NOMO-1 treated with DMSO at 0.1 percent for 48 hours (cell line): ENCODE data around the gene ASS1.

ENCODE experiments used
- DNase-seq: peaks from one replicate; lab custom pipeline; 2025; ENCODE audit not compliant: unreplicated experiment; lab: John Stamatoyannopoulos, UW

ASS1 gene

DNA sequence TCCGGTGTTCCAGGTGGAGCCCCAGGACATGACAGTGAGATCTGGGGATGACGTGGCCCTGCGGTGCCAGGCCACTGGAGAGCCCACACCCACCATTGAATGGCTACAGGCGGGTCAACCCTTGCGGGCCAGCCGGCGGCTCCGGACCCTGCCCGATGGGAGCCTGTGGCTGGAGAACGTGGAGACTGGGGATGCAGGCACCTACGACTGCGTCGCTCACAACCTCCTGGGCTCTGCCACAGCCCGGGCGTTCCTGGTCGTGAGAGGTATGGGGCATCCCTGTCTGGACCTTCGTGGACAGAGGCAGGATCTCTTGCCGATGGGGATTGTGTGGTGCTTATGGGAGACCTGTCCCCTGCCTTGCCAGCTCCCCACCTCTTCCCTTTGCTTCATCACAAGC lies 26.0 kb upstream of the ASS1 start:
- DNase-seq: no peak

DNA sequence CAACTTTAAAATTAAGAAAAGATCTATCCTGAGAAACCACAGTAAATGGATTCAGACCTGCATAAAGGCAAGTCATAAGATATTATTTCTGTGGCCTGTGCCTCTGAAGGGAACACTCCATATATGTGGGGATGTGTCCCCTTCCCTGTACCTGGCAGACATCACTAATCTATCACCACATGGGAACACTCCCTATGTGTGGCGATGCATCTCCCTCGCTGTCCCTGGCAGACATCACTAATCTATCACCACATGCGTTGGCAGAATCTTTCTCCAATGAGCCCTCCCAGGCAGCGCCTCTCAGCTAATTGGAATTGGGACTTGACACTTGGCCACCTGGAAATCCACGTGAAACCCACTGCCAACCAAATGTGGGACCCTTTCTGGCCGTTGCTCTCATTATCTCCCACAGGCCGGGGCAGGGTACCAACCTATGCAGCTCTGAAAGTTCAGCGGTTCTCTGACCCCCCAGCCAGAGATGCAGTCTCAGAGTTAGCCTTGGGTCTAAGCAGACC lies 25.2 kb upstream of the ASS1 start:
- DNase-seq: no peak

DNA sequence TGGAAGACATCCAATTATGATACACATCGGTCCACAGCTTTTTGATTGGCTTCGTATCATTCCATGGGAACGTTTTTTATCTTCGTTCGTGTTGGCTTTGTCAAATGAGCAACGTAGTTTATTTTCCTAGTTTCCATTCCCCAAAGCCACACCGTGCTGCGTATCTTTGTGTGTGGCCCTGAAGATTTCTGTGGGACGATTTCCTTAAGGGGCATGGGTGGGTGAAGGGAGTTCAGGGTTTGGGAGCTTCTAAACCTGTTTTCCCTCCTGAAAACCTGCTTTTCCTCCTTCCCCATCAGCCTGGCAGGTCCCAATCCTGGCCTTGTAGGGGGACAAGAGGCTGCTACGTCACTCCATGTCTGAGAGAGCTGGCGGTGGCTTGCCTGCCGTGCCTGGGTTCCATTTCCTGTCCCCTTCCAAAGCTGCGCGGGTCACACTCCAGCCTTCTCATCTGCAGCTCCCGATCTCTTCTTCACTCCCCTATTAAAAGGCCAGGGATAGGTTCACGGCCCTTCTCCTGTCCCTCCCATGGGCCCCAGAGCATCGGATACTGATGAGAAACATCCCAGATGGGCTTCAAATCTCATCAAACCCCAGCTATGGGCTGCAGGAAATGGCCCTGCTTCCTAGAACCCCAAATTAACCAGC lies 23.5 kb upstream of the ASS1 start:
- no peak for DNase-seq

DNA sequence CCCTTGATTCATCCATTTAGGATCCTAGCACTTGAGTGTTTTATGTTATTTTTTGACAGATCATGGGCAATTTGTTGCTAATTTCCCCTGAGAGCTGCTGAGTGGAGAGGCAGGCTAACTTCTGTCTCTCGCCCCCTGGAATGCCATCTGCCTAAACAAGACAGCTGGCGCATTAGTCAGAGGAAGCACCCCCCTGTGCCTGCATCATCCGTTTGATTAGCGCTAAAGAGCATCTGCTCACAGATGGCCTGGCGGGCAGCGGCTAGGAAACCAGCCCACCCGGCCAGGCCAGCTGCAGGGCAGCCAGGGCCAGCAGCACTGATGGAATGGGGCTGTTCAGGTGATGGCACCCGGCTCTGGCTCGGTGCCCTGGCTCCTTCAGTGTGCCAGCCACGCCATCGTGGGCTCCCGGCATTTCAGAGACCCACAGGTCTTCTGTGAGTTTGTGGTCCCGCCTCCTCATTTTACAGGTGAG lies 22.9 kb upstream of the ASS1 start:
- no peak for DNase-seq

DNA sequence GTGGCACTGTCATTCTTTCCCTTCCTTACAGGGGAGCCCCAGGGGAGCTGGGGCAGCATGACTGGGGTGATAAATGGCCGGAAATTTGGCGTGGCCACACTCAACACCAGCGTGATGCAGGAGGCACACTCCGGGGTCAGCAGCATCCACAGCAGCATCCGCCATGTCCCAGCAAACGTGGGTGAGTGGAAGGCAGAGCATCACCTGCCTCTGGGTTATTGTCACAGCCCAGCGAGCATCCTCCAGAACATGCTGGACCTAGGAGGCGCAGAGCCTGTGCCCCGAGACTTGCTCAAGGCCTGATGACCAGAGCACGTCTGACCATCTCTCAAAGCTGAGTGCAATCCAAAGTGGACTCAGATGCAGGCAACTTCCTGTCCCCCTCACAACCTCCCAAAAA lies 22.2 kb upstream of the ASS1 start:
- no peak for DNase-seq

DNA sequence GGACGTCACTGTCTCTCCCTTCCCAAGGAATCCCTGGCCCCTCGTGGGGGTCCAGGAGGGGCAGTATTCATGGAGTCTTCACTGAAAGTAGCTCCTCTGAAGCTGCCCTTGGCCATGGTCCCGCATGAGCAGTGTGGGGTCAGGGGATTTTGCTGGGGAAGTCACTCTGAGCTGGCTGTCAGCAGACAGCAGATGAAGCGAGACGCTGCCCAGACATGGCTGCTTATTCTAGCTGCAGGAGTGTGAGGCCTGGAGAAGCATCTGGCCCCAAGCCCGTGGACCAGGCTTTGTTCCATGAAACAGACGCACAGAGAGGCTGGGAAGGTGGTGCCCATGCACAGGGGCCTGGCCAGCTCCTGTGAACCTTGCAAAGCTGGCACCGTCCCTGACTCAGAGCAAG lies 21.5 kb upstream of the ASS1 start:
- no peak for DNase-seq

DNA sequence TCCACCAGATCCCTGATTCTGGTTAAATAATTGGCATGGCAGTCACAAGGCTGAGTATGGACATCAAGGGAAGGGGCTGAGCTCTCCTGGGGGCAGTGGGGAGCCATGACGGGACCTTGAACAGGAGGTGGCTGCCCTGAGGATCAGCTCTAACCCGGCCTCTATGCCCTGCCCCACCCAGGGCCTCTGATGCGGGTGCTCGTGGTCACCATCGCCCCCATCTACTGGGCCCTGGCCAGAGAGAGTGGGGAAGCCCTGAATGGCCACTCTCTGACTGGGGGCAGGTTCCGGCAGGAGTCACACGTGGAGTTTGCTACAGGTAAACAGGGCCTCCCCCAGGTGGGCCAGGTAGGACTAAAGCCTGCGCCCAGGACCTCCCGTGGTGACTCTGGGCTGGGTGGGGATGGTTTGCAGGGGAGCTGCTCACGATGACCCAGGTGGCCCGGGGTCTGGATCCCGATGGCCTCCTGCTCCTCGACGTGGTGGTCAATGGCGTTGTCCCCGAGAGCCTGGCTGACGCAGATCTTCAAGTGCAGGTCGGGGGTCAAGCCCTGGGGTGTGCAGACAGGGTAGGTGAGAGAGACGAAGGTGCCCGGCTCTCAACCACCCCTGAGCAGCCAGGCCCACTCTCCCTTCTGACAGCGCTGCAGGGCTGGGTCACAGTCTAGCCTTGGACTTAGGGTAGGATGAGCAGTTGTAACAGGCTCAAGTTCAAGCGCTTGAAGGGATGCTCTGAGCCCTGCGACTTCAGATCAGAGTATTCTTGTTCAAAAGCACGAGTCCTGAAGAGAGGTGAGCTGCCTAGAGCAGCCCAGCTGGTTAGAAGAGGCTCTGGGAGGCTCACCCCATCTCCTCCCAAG lies 19.9 kb upstream of the ASS1 start:
- DNase-seq: no peak

DNA sequence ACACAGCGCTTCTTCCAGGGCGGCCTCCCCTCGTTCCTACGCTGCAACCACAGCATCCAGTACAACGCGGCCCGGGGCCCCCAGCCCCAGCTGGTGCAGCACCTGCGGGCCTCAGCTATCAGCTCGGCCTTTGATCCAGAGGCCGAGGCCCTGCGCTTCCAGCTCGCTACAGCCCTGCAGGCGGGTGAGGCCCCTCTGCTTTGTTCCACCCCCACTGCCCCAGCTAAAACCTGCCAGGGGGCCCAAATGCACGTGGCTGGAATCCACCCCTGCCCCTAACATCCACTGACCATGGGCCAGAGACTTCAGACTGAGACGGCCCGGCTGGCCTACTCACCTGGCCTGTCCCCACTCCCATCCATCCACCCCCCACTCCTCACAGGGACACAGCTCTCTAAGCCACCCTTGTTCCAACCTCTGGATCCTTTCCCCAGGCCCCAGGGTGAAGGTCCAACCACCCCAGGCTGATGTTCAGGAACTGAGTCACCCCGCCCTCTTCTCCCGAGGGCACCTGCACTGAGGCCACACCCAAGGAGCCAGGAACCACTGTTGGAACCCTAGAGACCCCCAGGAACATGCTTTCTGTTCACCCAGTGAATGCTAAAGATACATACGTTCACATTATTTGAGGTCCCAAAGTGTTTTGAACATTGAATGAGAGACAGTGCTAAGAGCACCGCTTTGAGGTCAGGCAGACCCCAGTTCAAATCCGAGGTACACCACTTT lies 18.9 kb upstream of the ASS1 start:
- DNase-seq: no peak

DNA sequence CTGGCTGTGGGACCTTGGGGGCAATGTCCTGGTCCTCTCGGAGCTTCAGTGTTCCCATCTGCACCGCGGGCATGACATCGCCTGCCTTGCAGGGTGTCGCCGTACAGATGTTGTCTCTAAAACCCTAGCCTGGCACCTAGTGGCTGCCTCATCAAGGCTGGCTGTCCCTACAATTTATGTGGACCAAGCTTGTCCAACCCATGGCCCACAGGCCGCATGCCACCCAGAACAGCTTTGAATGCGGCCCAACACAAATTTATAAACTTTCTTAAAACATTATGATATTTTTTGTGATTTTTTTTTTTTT lies 18.3 kb upstream of the ASS1 start:
- no peak for DNase-seq

DNA sequence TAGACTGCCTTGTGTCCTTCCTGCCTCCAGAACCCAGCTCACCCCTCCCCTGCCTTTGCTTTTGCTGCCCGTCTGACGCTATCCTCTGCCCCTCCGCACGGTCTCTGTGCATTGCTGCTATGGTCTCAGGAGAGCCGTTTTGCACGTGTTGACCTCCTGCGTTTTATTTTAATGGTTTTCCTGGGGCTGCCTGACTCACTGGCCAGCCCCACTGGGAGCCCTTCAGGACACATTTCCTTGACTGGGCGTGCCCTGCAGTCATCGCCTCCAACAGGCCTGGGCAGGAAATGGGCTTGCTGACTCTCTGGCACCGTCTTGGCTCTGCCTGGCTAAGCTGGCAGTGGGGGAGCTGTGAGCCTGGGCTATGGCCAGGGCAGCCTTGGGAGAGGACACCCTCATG lies 17.9 kb upstream of the ASS1 start:
- no peak for DNase-seq

DNA sequence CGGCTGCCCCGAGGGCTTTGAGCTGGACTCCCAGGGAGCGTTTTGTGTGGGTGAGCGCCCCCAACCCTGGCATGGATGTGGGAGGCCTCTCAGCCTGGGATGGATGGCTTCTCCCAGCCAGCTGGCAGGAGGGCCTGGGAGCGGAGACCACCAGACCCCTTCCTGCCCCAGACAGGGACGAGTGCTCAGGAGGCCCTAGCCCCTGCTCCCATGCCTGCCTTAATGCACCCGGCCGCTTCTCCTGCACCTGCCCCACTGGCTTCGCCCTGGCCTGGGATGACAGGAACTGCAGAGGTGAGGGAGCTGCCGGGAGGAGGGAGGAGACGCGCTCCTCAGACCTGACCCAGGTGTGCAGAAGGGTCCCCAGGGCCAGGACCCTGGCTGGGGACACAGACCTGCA lies 17.4 kb upstream of the ASS1 start:
- DNase-seq: no peak

DNA sequence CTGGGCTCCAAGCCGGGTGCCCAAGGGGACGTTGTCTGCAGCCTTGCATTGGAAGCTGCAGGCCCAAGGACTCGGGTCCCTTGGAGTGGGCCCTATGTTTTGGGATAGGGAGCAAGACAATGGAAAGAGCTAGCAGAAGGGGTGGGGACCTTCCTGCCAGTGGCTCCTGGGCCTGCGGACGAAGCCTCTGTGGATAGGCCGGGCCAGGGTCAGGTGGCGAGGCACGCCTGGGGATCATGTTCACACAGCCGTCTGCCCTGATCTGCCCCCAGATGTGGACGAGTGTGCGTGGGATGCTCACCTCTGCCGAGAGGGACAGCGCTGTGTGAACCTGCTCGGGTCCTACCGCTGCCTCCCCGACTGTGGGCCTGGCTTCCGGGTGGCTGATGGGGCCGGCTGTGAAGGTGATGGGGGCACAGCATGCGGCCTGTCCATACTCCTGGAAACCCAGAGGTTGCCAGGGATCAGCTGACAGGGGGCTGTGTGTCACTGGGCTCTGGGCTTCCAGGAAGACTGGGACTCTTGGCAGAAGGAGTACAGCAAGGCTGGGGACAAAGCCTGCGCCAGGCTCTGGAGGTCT lies 16.6 kb upstream of the ASS1 start:
- DNase-seq: no peak

DNA sequence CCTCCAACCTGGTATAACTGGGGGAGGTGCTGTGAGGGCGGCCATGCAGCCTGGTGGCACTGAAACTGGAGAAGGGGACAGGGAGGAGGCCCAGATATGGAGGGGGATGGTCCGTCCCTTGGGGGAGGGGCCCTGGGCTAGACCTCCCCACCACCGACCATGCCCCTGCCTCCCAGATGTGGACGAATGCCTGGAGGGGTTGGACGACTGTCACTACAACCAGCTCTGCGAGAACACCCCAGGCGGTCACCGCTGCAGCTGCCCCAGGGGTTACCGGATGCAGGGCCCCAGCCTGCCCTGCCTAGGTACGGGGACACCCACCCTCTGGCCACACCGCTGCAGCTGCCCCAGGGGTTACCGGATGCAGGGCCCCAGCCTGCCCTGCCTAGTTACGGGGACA lies 15.4 kb upstream of the ASS1 start:
- no peak for DNase-seq

DNA sequence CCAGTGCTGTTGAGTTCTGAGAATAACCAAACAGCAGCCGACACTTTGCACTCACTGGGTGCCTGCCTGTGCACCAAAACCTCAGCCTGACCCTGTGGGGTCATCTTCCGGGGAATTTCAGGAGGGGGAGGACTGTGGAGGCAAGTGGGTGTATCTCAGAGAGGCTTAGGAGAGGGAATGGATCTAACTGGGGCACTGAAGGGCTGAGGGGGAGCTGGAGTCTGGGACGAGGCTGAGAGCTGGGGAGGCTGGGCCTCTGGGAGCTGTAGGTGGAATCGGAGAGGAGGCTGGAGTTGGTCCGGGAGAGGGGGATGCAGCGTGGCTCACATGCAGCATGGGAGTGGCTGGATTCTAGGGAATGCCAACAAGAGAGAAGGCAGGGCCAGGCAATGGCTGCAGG lies 14.9 kb upstream of the ASS1 start:
- DNase-seq: no peak

DNA sequence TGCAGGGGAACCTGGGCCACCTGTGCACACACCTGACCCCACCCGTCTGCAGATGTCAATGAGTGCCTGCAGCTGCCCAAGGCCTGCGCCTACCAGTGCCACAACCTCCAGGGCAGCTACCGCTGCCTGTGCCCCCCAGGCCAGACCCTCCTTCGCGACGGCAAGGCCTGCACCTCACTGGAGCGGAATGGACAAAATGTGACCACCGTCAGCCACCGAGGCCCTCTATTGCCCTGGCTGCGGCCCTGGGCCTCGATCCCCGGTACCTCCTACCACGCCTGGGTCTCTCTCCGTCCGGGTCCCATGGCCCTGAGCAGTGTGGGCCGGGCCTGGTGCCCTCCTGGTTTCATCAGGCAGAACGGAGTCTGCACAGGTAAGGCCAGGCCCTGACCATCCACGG lies 14.5 kb upstream of the ASS1 start:
- DNase-seq: no peak

DNA sequence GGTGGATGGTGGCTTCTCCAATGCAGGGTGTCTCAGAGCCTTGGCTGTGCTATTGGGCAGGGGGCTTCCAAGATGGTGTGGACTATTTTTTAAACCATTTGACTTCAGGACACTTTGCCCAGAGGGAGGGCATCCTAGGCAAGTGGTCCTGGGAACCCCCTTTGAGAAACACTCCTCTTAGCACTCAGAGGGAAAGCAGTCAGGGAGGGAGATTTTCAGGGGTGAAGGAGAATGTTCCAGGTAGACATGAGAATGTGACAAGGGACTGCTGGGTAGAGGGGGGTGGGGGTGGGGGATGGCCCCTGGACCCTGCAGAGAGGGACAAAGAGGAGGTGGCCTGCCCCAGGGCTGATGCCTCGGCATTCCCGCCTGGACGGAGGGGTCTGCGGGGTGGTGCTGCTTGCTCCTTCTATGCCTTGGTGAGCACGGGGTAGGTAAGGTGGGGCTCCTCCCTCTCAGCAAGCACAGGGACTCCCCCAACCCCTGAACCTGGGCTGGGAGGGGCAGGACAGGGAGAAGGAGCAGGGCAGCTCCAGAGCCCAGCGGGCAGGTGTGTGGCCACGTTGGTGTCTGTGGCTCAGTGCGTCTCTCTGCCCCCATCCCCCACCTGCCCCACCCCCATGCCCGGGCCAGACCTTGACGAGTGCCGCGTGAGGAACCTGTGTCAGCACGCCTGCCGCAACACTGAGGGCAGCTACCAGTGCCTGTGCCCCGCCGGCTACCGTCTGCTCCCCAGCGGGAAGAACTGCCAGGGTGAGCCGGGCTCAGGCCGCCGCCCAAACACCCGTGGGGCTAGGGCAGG lies 13.8 kb upstream of the ASS1 start:
- DNase-seq: no peak

DNA sequence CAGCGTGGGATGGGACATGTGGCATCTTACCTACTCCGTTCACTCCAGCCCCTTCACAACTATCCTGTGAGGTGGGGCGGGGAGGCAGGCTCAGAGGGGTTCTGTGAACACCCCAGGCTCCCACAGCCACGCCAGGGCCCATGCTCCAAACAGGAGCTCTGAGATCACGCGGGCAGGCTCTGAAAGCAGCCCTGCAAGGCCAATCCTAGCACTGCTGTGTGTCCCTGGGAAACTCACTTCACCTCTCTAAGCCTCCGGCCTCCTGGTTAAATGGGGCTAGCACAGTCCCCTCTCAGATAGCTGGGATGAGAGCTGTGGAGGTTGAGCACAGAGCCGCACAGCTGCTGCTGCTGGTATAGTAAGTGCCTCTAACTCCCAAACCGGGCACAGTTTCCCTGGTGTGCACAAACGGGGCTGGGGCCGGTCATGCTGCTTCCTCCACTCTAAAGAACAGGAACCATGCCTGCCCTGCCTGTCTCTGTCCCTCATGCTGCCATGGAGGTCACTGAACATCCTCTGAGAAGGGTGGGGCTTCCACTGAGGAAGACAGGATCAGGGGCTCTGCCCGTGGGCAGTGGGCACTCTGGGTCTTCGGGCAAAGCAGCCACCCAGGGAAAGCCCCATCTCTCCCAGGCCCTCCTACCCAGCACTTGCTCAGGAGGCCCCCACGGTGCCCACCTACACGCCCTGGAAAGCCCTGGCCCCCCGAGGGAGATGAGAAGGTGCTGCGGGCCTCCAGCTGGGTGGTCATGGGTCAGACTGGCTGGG lies 13.0 kb upstream of the ASS1 start:
- no peak for DNase-seq

DNA sequence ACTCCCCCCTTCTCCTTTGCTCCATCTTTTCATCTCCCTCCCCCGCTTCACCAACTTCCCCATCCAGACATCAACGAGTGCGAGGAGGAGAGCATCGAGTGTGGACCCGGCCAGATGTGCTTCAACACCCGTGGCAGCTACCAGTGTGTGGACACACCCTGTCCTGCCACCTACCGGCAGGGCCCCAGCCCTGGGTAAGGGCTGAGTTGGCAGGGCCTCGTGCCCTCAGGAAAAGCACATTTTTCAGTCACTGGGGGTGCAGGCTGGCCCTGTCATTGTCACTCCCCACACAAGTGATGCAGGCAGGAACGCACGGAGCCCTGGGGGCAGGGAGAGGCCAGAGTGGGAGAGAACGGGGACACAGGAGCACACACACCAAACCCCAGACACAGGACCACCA lies 12.4 kb upstream of the ASS1 start:
- DNase-seq: no peak

DNA sequence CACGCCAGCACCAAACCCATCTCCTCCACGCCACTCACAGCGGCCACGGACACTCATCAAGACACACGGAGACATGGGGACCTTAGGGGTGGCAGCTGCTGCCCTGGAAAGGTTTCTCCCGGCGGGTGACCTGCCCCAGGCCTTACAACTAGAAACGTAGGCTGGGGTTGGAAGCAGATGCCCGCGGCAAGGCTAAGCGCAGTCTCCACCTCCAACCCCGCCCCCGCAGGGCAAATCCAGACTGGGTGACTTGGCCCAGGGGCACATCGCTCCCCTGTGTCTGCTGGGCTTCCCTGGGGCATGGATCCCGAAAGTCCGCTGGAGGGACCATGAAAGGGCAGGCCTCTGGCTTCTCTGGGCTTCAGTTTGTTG lies 12.0 kb upstream of the ASS1 start:
- DNase-seq: no peak
